CD4-positive, alpha-beta T cell treated with Interleukin-15 for 1 hour (primary cell): Measurements from ENCODE around the gene GHITM.
"Not testable (repeated sequence)": the region's sequence is repeated elsewhere in the genome, so short reads cannot be mapped to it uniquely, and the experiment has no call there.

Experiments used
- DNase-seq: peaks from one replicate; pipeline ENCODE4 v3.0.0-alpha.2; 2020

The GHITM gene

GRCh38 chr10:84148006-84148597 is 8.8 kb downstream of the GHITM start:
- DNase-seq: not testable (repeated sequence)

- no peak for DNase-seq
Measured at GRCh38 chr10:84149854-84150253, 10.5 kb downstream of the GHITM start.

GRCh38 chr10:84152769-84153168 is 13.5 kb downstream of the GHITM start:
- DNase-seq: no peak

DNA sequence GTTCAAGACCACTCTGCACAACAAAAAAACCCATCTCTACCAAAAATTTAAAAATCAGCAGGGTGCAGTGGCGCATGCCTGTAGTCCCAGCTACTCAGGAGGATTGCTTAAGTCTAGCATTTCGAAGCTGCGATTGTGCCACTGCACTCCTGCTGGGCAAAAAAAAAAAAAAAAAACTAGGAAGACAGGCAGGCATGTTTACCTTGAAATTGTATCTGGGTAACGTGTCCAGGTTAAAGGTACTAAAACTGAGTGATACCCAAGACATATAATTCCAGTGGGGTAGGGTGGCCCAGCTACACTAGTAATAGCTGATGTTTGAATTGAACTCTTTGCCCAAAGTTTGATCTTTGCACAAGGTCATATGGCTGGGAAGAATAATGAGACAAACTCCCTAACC is 16.2 kb downstream of the GHITM start:
- DNase-seq: no peak

DNA sequence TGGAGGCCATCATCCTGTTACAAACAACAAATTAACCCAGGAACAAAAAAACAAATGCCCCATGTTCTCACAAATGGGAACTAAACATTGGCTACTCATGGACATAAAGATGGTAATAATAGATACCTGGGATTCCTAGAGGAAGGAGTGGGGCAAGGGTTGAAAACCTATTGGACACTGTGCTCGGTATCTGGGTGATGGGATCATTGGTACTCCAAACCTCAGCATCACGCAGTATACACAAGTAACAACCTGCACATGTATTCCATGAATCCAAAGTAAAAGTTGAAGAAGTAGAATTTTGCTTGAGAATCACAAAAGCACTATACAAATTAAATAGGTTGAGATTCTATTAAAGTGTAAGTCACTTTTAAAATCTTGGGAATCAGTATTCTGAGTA is 16.7 kb downstream of the GHITM start:
- no peak for DNase-seq

DNA sequence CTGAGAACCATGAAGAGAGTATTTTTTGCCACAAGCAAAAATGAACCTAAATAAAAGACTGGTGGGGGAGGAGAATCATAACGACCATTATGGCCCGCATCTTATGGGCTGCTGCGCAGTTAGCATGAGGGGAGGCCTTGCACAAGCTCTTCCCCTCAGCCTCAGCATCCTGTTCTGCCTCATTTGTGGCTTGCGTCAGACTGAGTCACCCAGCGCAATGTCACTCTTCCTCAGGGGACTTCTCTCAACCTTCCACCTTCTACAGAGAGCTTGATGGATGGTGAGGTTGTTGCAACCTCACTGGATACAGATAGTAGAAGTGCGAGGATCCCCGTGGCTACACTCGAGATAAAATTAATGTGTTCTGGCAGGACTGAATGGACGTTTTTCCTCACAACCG is 17.5 kb downstream of the GHITM start:
- DNase-seq: peak; percentile 78

DNA sequence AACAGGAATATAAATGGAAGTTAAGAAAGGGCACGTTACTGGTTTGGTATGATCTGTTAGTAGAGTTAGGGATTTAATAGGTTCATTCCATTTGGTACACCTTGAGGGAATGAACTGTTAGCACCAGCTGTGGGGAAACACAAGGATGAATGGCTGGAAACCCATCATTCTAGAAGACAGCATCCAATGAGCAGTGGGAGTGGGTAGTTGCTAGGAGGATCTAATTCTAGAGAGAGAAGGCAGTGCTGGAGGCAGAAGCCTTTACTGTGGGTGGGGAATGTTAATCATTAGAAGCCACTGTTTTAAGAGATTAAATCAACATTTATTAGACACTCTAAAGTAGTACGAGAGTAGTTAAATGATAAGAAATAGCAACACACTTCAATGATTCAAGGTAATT is 18.8 kb downstream of the GHITM start:
- no peak for DNase-seq

DNA sequence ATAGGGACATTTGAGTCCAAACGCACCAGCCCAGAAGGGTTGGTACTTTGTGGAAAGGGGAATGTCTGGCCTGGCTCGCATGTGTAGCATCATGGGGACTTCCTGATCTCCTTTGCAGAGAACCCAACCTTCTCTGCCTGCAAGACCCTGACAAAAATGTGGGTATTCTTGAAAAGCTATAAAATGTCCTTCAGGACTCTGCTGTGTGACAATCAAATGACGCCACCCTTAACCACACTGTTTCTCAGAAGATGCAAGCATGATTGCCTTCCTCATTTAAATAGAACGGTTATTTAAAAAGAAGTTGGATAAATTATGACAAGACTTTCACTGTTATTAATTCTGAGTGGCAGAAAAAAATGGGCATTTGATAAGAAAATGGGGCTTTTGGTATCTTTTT is 19.2 kb downstream of the GHITM start:
- no peak for DNase-seq

GRCh38 chr10:84159076-84159685 is 19.9 kb downstream of the GHITM start:
- DNase-seq: no peak

DNA sequence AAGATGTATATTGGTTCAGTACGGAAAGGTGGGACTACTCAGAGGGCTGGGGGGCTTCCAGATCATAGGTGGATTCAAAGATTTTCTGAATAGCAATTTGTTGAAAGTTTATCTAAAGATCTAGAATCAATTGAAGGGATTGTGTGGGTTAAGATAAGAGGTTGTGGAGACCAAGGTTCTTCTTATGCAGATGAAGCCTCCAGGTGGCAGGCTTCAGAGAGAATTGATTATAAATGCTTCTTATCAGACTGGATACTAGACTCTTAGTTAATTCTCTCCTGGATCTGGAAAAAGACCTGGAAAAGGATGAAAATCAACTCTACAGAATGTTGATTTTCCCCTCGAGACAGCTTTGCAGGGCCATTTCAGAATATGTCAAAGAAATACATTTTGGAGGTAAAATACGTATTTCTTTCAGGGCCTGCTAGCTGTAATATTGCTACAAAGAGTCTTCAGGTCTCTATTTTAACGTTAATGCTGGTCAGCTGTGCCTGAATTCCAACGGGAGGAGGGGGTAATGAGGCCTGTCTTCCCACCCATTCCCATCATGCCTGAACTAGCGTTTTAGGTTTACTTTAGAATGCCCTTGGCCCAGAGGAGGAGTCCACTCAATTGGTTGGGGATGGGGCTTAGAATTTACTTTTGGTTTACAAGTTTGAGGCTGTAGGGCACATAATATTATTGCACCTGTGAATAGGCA is 21.5 kb downstream of the GHITM start:
- no peak for DNase-seq

DNA sequence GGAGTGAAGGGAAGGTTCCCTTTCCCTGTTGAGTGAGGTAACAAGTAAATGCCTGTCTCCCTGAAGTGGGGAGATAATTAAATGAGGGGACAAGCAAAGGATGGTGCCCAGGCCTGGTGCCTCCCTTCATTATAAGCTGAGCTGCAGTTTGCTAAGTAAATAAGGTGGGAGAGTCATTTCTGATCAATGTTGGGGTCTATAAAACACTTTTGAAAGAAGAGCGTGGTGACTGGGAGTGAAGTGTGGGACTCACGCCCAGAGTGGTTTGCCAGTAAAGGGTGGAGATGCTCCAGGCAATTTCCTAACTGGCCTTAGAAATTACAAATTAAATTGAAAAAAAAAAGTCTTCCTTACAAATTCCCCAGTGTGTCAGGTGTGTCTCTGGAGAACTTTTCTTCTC is 24.7 kb downstream of the GHITM start:
- DNase-seq: no peak

DNA sequence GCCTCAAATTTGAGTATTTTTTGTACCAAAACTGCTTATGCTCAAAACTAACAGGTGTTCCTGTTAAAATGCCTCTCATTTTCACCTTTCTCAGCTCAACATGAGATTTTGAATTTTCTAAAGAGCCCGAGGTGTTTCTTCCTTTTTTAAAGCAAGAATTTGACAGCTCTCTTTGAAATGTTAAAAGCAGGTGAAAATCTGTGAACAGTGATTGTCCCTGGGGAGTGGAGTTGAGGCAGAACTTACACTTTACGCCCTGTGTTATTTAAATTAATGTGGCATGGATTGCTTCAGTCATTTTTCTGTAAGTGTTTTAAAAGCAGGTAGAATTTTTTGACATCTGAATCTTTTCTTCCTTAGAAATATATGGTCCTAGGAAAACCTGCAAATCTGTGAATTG is 25.1 kb downstream of the GHITM start:
- no peak for DNase-seq

DNA sequence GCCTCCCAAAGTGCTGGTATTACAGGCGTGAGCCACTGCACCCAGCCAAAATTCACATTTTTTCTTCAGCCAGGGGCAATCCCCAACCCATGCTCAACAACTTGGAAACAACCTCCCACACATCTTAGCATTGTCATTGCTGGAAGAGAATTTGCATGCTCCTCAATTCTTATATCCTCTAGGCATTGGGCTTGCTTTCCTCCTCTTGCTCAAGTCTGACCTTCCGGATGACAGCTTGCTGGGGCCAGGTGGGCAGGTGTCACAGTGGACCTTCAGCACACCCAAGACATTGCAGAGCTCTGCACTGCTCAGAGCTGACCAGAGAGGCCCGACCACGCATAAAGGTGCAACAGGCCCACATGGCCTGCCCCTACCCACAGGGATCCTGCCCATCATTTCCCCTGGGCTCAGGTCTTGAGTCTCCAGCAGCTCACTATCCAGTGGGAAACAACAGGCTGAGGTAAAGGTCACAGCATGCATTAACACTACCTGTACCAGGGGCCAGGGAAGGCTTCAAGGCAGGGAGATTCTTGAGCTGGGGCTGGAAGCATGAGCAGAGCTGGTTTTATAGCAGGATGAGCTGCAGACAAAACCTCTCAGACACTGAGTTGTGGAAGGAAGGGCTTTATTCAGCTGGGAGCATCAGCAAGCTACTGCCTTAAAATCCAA is 27.4 kb downstream of the GHITM start:
- DNase-seq: no peak

DNA sequence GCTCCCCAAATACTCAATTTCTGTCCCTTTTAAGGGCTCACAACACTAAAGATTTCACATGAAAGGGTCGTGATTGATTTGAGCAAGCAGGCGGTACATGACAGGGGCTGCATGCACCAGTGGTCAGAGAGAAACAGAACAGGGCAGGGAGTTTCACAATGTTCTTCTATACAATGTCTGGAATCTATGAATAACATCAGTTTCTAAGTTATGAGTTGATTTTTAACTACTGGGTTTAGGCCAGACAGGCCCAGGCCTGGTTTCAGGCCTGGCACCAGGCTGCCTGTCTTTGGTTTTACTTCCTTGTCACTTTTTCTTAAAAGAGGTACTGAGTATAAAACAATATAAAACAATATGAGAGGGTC is 28.0 kb downstream of the GHITM start:
- not testable (repeated sequence) for DNase-seq

DNA sequence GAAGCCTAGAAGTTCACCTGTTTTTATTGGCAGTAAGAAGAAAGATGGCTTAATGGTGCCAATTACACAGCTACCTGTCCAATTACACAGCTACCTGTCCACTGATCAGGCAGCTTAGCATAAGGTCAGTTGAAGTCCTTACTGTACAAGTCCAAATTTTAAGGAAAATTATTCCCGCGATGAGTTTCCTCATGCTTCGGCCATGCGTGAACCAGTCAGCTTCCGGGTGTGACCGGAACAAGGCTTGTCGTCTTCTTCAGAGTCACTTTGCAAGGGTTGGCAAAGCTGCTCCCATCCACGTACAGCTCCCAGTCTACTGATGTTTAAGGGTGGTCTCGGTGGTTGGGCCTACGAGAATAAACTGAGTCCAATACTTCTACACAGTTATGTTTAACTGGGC is 29.1 kb downstream of the GHITM start:
- not testable (repeated sequence) for DNase-seq

DNA sequence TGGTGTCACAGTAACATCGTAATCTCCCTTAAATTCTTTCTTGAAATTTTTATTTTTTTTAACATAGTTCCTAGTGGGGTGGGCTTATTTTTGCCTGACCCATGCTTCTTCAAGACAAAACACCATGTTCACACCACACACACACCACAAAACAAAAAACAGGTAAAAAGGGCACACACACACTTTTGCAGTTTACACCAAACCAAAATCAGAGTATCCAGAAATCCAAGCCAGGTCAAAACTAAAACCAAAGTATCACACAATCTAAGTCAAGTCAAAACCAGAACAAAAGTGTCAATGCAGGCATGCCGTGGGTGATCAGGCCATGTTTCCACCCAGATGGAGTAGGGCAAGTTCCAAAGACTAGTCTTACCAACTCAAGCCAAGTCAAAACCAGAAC is 31.9 kb downstream of the GHITM start:
- DNase-seq: not testable (repeated sequence)

GRCh38 chr10:84171700-84172466 is 32.6 kb downstream of the GHITM start:
- DNase-seq: not testable (repeated sequence)

GRCh38 chr10:84172467-84173356 is 33.4 kb downstream of the GHITM start:
- DNase-seq: no peak

DNA sequence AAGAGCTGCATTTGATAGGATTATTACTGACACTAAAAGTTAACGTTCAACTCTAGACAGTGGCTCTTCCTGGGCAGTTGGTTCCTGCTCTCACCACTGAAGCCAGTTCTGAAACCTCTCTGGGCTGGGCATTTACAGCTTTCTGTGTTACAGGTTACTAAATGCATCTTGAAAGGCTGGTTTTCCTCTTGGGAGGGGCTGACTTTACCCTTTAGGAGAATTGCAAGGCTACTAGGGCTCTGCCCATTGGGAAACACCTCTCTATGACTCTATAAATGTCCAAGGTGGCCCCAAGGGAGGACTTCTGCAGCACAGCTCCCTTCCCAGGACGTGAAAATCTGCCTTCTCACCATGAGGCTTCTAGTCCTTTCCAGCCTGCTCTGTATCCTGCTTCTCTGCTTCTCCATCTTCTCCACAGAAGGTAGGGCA is 34.2 kb downstream of the GHITM start, which contains the start of gene GPR15LG:
TSS of gene GPR15LG (plus strand) at position 301 of the 429 bp plus-strand sequence. CDS start at position 352, 51 bp downstream.
- DNase-seq: no peak

GRCh38 chr10:84175436-84175835 is 36.1 kb downstream of the GHITM start:
- DNase-seq: no peak

GRCh38 chr10:84176351-84176750 is 37.0 kb downstream of the GHITM start:
- no peak for DNase-seq
